Dendritic cell treated with granulocyte-macrophage colony-stimulating factor and Interleukin-4, amounts not matched to agents 40 ng/mL and 50 ng/mL, for 4 days (primary cell): ENCODE measurements around the gene CD2BP2.
"Not testable (repeated sequence)": the region's sequence is repeated elsewhere in the genome, so short reads cannot be mapped to it uniquely, and the experiment has no call there.

ENCODE experiments used
- H3K27ac Mint-ChIP-seq: one replicate; pipeline ENCODE4 v1.8.0; 2022; ENCODE audit warnings: mild to moderate bottlenecking, mixed read lengths
- H3K27me3 Mint-ChIP-seq: one replicate; pipeline ENCODE4 v1.8.0; 2022; ENCODE audit warnings: mild to moderate bottlenecking, mixed read lengths
- H3K36me3 Mint-ChIP-seq: one replicate; pipeline ENCODE4 v1.8.0; 2022; ENCODE audit warnings: low read depth, mixed read lengths
- H3K4me1 Mint-ChIP-seq: one replicate; pipeline ENCODE4 v1.8.0; 2022; ENCODE audit warnings: low read depth, mixed read lengths
- H3K4me3 Mint-ChIP-seq: one replicate; pipeline ENCODE4 v1.8.0; 2022; ENCODE audit warnings: mild to moderate bottlenecking, moderate library complexity, mixed read lengths
- H3K9me3 Mint-ChIP-seq: one replicate; pipeline ENCODE4 v1.8.0; 2022; ENCODE audit warnings: mixed read lengths
- intact Hi-C: fragments of 100-400 bp; cut with micrococcal nuclease; formaldehyde crosslinking; loops from one replicate; pipeline ENCODE4 v1.15.0; 2022

CD2BP2 gene

GRCh38 chr16:30334473-30334989, 20.6 kb downstream of the CD2BP2 start:
- Mint-ChIP-seq H3K4me1 (peaks cover 25% of the 10 kb centered on the region), H3K4me3 (peak overlapping the region; percentile 80), H3K36me3 (peaks cover 12% of the 10 kb centered on the region), H3K27ac (peak overlapping the region; percentile 92)
- intact Hi-C loops, result loop anchor here (2.0 kb wide), 2 partner anchors 20 to 36 kb away; partner anchors contain the start of genes CD2BP2 and TBC1D10B
- not testable (repeated sequence) for H3K27me3 Mint-ChIP-seq, H3K9me3 Mint-ChIP-seq

- H3K9me3 Mint-ChIP-seq, H3K36me3 Mint-ChIP-seq, H3K27me3 Mint-ChIP-seq, H3K4me3 Mint-ChIP-seq, H3K27ac Mint-ChIP-seq, intact Hi-C loops: not testable (repeated sequence)
- peaks cover 19% of the 10 kb centered on the region for H3K4me1 Mint-ChIP-seq
Measured at GRCh38 chr16:30324220-30324619, 30.9 kb downstream of the CD2BP2 start.

- H3K36me3 Mint-ChIP-seq, result peaks cover 14% of the 10 kb centered on the region
Measured at GRCh38 chr16:30318647-30319046, 36.5 kb downstream of the CD2BP2 start.

GRCh38 chr16:30310937-30311336, 44.2 kb downstream of the CD2BP2 start:
- H3K36me3 Mint-ChIP-seq, H3K27me3 Mint-ChIP-seq, intact Hi-C loops, H3K27ac Mint-ChIP-seq, H3K9me3 Mint-ChIP-seq, H3K4me3 Mint-ChIP-seq: not testable (repeated sequence)
- peaks cover 28% of the 10 kb centered on the region for H3K4me1 Mint-ChIP-seq

More at GRCh38 chr16:30318647-30319046, 36.5 kb downstream of the CD2BP2 start:
- H3K27ac Mint-ChIP-seq, intact Hi-C loops, H3K4me1 Mint-ChIP-seq, H3K27me3 Mint-ChIP-seq, H3K9me3 Mint-ChIP-seq, H3K4me3 Mint-ChIP-seq: not testable (repeated sequence)

- H3K4me3 Mint-ChIP-seq, intact Hi-C loops, H3K9me3 Mint-ChIP-seq, H3K36me3 Mint-ChIP-seq, H3K27me3 Mint-ChIP-seq, H3K27ac Mint-ChIP-seq: not testable (repeated sequence)
- H3K4me1 Mint-ChIP-seq, result peaks cover 26% of the 10 kb centered on the region
Measured at GRCh38 chr16:30309255-30309654, 45.9 kb downstream of the CD2BP2 start.
